MCF 10A (cell line): ENCODE data around the gene APOL4. TPM values are rescaled to one million over a fixed set of nuclear protein-coding genes. Genes with fewer than 3 reads are reported as not detected.
A peak's percentile ranks its signal among the peaks of the same experiment; 100 is the strongest.
"Not testable (repeated sequence)": the region's sequence is repeated elsewhere in the genome, so short reads cannot be mapped to it uniquely, and the experiment has no call there.

Experiments
- BruUV-seq: library from RNA; stranded (reverse); fragments of 400-500 nt; replicated peaks from 2 replicates; lab custom pipeline; 2021; lab: Mats Ljungman, UMichigan
- CTCF ChIA-PET: fragments of 300-600 bp; sonication (Branson Sonifier 250); formaldehyde crosslinking; extraction: SDS; loops from one replicate; lab custom pipeline; 2021; ENCODE audit warnings: antibody characterized with exemption, inconsistent platforms; lab: Yijun Ruan, JAX
- POLR2A ChIA-PET: fragments of 300-600, 350-650 bp; sonication (Branson Sonifier 250); formaldehyde crosslinking; extraction: SDS; loops from one replicate; lab custom pipeline; 2020; ENCODE audit warnings: antibody characterized with exemption, inconsistent platforms; lab: Yijun Ruan, JAX
- DNase-seq: peaks from one replicate; pipeline ENCODE4 v3.0.0-alpha.2; 2018; ENCODE audit not compliant: unreplicated experiment
- H3K27ac Mint-ChIP-seq: one replicate; pipeline ENCODE4 v1.8.0; 2022; ENCODE audit warnings: mild to moderate bottlenecking, low read depth, mixed read lengths; ENCODE audit not compliant: unreplicated experiment
- H3K27me3 Mint-ChIP-seq: one replicate; pipeline ENCODE4 v1.8.0; 2022; ENCODE audit warnings: mixed read lengths; ENCODE audit not compliant: insufficient read depth, unreplicated experiment
- H3K36me3 Mint-ChIP-seq: one replicate; pipeline ENCODE4 v1.8.0; 2022; ENCODE audit warnings: mild to moderate bottlenecking, moderate library complexity, mixed read lengths; ENCODE audit not compliant: insufficient read depth, unreplicated experiment
- H3K4me1 Mint-ChIP-seq: one replicate; pipeline ENCODE4 v1.8.0; 2022; ENCODE audit warnings: mixed read lengths; ENCODE audit not compliant: insufficient read depth, unreplicated experiment
- H3K4me3 Mint-ChIP-seq: one replicate; pipeline ENCODE4 v1.8.0; 2022; ENCODE audit warnings: mild to moderate bottlenecking, moderate library complexity, mixed read lengths; ENCODE audit not compliant: unreplicated experiment
- H3K9me3 Mint-ChIP-seq: one replicate; pipeline ENCODE4 v1.8.0; 2022; ENCODE audit warnings: mixed read lengths; ENCODE audit not compliant: unreplicated experiment
- intact Hi-C: fragments of 100-400 bp; cut with micrococcal nuclease; formaldehyde crosslinking; loops from 2 replicates; pipeline ENCODE4 v1.14.1; 2022
- total RNA-seq: library from RNA; stranded (reverse); gene quantifications from 2 replicates; pipeline ENCODE4 v1.2.3, GENCODE V29; 2022
- TF ChIP-seq, protein P1 (sequence below): fragments of 200-600 bp; IDR thresholded peaks from one replicate; pipeline ENCODE4 v1.8.0; 2022; ENCODE audit warnings: antibody characterized with exemption, mild to moderate bottlenecking; ENCODE audit not compliant: unreplicated experiment

The APOL4 gene
- total RNA-seq, 1 experiment from 2014 or later = not detected

DNA sequence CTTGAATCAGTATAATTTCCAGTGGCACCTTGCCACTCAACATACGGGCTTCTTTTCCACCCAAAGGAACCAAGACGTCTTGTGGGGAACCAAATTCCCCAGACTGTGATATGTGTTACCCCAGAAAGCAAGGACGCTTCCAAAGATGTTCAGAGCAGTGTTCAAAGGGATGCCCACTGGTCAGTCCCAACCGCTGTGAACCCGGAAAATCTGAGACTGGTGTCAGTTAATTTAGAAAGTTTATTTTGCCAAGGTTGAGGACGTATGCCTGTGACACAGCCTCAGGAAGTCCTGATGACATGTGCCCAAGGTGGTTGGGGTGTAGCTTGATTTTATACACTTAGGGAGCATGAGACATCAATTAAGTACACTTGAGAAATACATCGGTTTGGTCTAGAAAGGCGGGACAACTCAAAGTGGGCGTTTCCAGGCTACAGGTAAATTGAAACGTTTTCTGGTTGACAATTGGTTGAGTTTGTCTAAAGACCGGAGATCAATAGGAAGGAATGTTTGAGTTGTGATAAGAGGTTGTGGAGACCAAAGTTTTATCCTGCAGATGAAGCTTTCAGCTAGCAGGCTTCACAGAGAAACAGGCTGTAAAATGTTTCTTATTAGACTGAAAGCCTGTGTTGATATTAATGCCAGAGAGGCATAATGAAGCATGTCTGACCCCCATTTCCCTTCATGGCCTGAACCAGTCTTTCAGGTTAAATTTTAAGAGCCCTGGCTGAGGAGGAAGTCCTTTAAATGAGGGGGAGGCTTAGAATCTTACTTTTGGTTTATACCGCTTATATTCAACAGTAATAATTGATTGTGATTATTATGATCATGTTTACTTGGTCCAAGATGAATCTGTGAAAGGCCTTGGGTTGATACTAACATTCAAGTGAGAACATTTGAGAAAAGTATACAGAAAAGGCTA lies 47.8 kb downstream of the APOL4 start:
- Mint-ChIP-seq H3K4me3 (no peak overlapping the region), H3K4me1 (peaks cover 40% of the 10 kb centered on the region), H3K36me3 (no peaks in the 10 kb centered on the region), H3K27ac (peak overlapping the region; percentile 40), H3K27me3 (no peaks in the 10 kb centered on the region), H3K9me3 (no peaks in the 10 kb centered on the region)
- TF ChIP-seq, protein P1, sequence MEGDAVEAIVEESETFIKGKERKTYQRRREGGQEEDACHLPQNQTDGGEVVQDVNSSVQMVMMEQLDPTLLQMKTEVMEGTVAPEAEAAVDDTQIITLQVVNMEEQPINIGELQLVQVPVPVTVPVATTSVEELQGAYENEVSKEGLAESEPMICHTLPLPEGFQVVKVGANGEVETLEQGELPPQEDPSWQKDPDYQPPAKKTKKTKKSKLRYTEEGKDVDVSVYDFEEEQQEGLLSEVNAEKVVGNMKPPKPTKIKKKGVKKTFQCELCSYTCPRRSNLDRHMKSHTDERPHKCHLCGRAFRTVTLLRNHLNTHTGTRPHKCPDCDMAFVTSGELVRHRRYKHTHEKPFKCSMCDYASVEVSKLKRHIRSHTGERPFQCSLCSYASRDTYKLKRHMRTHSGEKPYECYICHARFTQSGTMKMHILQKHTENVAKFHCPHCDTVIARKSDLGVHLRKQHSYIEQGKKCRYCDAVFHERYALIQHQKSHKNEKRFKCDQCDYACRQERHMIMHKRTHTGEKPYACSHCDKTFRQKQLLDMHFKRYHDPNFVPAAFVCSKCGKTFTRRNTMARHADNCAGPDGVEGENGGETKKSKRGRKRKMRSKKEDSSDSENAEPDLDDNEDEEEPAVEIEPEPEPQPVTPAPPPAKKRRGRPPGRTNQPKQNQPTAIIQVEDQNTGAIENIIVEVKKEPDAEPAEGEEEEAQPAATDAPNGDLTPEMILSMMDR = no peak
- DNase-seq = no peak
- CTCF ChIA-PET = interaction anchor here (0.6 to 1.6 kb wide), 4 partner anchors 18 to 122 kb away, joined by 3 to 5 read pairs (median 3); no protein-coding TSS in a partner anchor
- no TSS peak for BruUV-seq
- POLR2A ChIA-PET = interaction anchor here (0.5 to 2.5 kb wide), 3 partner anchors 9 to 1106 kb away, joined by 4 to 13 read pairs (median 7); partner anchors contain the start of gene APOL2
- intact Hi-C loops = no loop called here

- intact Hi-C loops, DNase-seq, H3K4me3 Mint-ChIP-seq, BruUV-seq, H3K27ac Mint-ChIP-seq, H3K9me3 Mint-ChIP-seq, H3K27me3 Mint-ChIP-seq, H3K36me3 Mint-ChIP-seq: not testable (repeated sequence)
- POLR2A ChIA-PET = interaction anchor here (1.7 to 2.5 kb wide), 3 partner anchors 10 to 86 kb away, joined by 6 to 13 read pairs (median 7); partner anchors contain the start of gene APOL2
- peaks cover 40% of the 10 kb centered on the region for H3K4me1 Mint-ChIP-seq
- CTCF ChIA-PET = interaction anchor here (0.6 to 1.6 kb wide), 6 partner anchors 11 to 123 kb away, joined by 3 to 5 read pairs (median 3); partner anchors contain the start of gene APOL2
These were observed 48.8 kb downstream of the APOL4 start for GRCh38 chr22:36152821-36153220.

DNA sequence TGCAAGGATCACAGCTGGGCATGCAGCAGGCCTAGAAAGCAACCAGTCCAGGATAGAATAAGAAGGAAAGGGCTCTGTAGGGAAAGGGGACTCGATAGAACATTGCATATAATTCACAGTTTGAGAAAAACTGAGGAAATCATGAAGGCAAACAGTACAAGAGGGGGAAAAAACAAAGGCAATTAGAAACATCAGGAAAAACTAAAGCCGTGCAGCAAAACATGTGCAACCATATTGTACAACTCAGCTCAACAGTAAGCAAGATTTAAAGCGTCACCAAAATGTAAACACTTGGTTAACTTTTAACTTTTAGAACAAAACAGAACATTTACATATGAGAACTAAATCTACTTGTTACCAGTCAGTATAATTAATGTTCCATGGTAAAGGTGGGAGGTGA lies 49.5 kb downstream of the APOL4 start:
- TF ChIP-seq, protein P1 = no peak
- no TSS peak for BruUV-seq
- no peak overlapping the region for H3K27ac Mint-ChIP-seq

DNA sequence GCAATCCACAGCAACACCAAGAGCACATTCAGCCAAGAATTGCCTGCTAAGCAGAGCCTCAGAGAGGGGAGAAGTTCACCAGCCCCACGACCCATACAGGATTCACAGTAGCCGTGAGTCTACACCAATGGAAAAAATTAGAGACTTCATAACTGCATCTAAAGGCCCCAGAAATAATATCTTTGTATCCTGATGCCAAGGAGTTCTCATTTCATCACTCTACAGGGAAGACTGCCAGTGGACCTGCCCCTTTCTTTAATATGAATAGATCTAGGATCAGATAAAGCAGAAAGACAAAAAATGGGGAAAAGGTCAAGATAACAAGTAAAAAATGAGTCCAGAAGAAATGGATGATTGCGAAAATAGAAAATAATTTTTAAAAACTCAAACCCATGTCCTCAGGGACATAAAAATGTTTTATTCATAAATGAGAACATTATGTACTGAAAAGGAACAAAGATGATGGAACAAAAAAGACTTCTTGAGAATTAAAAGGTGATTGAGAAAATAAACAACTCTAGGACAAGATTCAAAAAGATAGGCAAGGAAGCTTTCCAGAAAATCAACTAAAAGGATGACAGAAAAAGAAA lies 50.5 kb downstream of the APOL4 start:
- TF ChIP-seq, protein P1 = no peak
- Mint-ChIP-seq H3K4me1 (peaks cover 30% of the 10 kb centered on the region), H3K4me3 (no peak overlapping the region), H3K36me3 (peaks cover 4% of the 10 kb centered on the region), H3K27me3 (no peaks in the 10 kb centered on the region), H3K9me3 (no peaks in the 10 kb centered on the region), H3K27ac (peak overlapping the region; percentile 85)
- ChIA-PET CTCF (interaction anchor here (0.9 kb wide), 1 partner anchor 27 kb away, joined by 3 read pairs; no protein-coding TSS in a partner anchor), POLR2A (interaction anchor here (0.6 to 2.5 kb wide), 4 partner anchors 10 to 358 kb away, joined by 3 to 13 read pairs (median 4); no protein-coding TSS in a partner anchor)
- no TSS peak for BruUV-seq
- DNase-seq = peak; percentile 28
- intact Hi-C loops = no loop called here

More for the DNA sequence above, 49.5 kb downstream of the APOL4 start:
- H3K27me3 Mint-ChIP-seq = no peaks in the 10 kb centered on the region
- POLR2A ChIA-PET = interaction anchor here (0.6 to 2.5 kb wide), 5 partner anchors 9 to 129 kb away, joined by 3 to 13 read pairs (median 6); partner anchors contain the start of gene APOL2
- intact Hi-C loops = no loop called here
- H3K9me3 Mint-ChIP-seq = no peaks in the 10 kb centered on the region
- no peak for DNase-seq
- H3K36me3 Mint-ChIP-seq = peaks cover 4% of the 10 kb centered on the region
- no peak overlapping the region for H3K4me3 Mint-ChIP-seq
- peaks cover 37% of the 10 kb centered on the region for H3K4me1 Mint-ChIP-seq
- CTCF ChIA-PET = interaction anchor here (0.7 to 1.3 kb wide), 4 partner anchors 10 to 136 kb away, joined by 3 read pairs; partner anchors contain the start of gene APOL2
